HG03354 (cell line): ENCODE measurements around the gene MACROD2.
A peak's percentile ranks its signal among the peaks of the same experiment; 100 is the strongest.
"Not testable (repeated sequence)": the region's sequence is repeated elsewhere in the genome, so short reads cannot be mapped to it uniquely, and the experiment has no call there.

Experiments used
- ATAC-seq: cut with Tn5 transposase; IDR thresholded peaks from one replicate; pipeline ENCODE4 v1.9.1; 2021; ENCODE audit warnings: mild to moderate bottlenecking; ENCODE audit not compliant: unreplicated experiment, poor library complexity, severe bottlenecking

MACROD2 gene

DNA sequence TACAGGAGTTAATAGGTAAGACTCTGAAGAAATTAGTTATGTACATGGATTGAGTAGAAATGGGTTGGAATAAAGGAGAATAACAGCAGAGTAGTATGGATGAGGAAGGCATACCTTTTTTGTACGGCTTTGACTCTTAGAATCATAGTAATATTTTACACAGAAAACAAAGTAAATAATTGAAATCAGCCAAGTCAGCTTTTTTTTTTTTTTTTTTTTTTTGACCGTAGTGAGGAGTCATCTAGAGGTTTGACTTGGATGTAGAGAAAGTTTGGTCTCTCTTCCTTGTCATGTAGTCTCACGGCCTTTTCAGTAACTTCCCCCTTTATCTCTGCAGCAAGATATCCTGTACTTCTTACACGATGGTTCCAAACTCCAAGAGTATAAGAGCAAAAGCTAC, 183.2 kb downstream of the MACROD2 start:
- ATAC-seq = no peak

DNA sequence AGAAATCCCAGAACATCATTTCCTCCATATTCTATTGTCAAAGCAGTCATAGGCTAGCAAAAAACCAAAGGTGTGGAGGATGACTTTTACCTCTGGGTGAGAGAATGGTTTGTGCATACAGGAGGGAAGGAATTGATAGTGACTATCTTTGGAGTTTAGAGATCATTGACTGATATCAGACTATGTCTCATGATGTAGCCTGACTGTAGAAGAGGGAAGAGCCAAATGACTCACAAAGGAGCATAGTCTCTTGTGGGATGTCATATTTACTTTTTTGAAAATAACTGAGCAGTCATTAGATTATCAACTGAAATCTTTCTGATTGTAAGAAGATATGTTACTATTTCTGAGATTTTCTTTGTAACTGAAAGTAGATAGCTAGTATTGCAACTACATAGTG, 183.6 kb downstream of the MACROD2 start:
- no peak for ATAC-seq

DNA sequence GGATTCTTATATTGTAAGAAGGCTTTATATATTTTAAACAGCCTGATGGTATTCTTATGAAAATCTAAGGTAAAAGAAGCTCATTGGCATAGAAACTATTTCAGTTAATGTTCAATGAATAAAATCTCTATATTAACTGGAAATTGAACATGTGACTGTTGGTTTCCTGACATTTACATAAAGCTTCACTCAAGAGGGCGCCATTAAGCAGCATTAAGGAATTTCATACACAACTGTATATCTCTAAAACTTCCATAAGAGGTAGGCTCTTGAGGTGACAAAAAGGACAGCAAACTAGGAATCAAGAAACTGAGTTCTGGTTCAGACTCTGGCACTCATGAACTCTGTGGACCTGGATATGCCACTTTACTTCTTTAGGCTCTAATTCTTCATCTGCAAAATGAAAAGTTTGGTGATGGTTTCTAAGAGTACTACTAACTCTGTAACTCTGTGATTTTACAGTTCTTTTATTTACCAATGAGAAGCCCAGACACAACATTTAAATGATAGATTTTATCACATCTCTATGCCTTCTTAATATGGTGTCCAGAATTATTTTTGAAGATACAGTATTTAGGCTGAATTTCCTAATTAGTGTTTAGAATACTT, 194.6 kb downstream of the MACROD2 start:
- no peak for ATAC-seq

DNA sequence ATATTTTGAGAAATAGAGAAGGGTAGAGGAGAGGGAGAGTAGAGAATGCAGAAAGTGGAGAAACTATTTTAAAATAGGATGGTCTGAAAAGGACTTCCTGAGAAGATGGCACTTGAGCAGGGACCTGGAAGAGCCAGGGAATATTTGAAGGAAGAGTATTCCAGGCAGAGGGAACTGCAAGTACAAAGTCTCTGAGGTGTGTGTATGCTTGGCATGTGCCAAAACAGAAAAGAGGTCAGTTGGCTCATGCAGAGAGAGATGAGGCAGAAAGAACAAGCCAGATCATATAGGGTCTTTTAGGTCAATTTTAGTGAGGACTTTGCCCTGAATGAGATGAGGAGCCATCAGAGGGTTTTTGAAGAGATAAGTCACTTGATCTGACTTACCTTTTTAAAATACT, 196.2 kb downstream of the MACROD2 start:
- no peak for ATAC-seq

DNA sequence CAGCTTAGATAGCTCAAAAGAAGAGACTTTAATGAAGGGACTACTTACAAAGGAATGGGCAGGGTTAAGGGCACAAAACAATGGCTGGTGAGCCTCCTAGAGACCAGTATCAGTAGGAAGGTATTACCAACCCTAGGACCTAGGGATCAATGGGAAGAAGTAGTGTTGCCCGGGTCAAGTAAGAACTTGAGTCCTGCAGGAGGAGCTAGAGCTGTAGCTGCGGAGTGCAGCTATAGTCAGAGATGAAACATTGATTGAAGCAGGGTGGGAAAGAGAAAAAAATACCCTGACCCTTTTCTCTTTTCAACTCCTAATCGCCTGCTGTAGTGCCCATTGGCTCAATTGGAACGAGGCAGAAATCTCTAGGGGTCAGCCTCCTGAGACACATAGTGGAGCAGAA, 198.1 kb downstream of the MACROD2 start:
- ATAC-seq = no peak

DNA sequence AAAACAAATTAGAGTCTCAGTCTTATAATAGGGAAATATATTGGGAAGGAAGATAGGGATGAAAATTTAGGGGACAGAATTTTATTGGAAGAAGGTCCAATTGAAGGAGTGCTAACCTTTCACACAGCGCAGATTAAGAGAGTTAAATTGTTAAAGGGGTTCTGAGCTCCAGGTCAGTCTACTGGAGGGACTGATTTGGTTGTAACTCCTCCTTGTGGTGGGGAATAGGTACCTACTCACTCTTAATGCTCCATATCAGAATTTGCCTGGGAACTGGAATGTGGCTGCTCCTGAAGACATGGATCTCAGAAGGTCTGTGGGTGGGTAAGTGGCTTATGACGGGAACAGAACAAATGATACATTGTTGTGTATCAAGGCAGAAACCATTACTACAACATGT, 198.6 kb downstream of the MACROD2 start:
- no peak for ATAC-seq

DNA sequence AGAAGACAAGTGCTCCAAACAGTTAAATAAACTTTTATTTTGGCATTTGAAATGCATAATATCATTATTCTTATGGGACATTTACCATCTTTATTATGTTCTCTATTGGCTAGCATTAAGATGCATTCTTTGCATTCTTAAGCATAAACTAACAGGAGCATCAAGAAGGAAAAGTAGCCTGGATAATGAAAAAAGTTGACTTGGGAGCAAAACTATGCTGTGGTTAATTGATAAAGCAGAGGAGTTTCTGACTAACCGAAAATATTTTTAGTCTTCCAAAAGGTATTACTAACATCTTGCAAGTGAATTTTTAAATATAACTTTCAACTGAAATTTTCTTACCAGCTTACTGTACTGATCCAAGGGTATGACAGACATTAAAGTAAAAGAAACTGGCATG, 201.8 kb downstream of the MACROD2 start:
- no peak for ATAC-seq

DNA sequence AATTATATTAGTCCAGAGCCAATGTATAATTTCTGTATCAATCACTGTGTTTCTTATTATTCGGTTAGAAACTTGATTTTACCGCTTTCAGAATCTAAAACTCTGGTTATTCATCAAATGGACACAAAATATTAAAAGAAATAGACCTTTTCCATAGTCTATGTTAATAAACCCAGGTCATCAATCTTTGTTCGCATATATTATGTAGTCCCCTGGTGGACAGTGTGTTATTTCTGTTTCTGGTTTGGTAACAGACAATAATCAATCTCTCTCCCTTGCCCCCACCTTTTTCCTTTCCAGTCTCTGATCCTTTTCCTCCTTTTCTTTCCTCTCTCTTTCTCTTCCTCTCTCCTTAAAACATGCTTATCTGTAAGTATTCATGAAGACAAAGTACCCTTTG, 203.1 kb downstream of the MACROD2 start:
- ATAC-seq = no peak

DNA sequence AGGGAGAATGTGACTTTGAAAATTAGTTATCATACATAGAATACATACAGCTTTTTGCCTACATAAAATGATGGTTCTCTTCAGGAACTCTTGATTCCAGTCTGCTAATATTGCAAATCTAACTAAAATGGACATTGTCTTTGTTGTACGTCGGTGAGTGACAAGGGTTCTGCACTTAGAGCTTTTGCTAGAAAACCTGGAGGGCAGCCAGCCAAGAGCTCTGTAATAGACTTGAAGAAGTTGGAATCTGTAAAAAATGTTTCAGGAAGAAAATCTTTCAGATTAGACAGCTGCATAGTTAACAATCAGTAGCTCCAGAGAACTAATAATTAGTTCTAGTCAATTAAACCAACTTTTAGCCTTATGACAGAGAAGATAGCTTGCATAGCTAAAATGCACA, 203.8 kb downstream of the MACROD2 start:
- no peak for ATAC-seq

DNA sequence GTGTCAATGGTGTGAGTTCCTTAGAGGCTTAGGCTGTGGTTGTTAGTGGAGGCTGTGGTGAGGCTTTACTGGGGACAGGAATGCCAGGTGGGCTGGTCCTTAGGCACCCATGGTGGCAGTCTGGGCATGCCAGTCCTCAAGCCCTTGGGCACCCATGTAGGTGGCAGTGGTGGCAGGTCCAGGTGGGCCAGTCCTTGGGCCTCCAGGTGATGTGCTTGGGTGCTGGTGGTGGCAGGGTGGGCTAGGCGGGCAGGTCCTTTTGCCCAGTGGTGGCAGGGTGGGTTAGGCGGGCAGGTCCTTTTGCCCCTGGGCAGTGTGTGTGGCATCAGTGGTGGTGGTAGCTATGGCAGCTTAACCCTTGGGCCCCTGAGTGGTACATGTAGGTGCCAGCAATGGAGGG, 208.3 kb downstream of the MACROD2 start:
- ATAC-seq = no peak

DNA sequence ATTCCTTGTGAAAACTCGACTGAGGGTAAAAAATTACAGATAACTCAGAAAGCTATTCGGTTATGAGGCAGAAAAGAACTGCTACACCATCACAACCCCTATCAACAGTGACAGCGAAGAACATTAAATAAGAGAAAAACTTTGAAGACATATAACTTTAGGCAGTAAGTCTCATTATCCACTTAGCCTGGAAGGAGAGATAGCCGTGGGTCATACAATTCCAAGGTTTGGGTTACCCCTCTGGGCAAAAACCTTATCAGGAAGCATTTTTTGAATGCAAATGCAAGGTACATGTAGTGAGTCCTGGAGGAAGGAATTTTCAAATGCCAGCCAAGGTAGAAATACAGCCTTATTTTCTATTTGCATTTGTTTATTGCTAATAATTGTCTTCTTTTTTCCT, 212.3 kb downstream of the MACROD2 start:
- ATAC-seq = no peak

DNA sequence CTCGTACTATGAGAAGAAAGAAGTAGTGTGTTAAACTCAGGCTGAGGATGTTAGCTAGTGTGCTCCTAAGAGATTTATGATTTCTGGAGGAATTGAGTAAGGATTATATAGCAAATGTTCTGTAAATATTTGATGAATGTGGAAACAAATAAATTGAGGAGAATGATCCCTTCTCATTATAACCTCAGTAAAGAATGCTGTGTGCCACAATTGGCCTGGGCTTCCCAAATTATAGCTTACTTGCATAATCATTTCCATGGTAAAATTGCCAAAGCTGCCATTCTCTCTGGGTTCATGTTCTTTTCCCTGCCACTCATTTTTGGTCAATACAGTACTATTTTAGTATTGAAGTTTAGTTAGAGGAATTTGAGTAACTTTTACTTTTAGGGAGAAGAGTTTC, 213.6 kb downstream of the MACROD2 start:
- ATAC-seq = no peak

DNA sequence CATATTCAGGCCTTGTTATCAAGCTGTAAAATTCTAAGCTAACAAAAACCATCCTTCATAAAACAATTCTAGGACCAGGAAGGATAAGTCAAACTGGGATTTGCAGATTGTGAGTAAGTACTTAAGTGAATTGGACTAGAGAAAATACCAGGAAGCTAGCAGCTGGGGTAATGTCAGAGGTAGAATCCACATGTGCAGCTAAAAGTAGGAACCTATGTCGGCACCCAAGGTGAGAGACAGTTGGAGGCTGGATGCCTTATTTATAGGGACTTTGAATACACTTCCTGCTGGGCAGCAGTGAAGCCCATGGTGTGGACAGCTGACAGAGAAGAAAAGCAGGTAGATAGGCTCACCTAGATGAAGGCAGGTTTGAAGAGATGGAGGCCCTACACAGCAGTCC, 214.8 kb downstream of the MACROD2 start:
- ATAC-seq = no peak

DNA sequence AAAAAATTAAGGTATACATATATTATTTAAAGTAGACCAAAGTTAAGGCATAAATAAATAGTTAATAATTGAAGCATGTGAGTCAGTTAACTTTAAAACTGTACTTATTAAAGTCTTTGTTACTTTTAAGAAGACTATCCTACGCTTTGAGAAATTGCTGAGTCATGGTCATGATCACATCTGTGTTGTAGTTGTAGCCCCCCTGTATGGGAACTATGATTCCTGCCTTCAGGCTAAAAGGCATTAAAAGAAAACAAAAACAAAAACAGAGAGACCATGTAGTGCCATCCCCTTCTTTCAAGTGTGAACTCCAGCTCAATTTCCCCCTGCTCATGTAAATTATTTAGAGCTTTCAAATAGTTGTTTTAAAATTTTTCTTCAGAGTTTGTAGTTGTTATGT, 218.7 kb downstream of the MACROD2 start:
- ATAC-seq = no peak

DNA sequence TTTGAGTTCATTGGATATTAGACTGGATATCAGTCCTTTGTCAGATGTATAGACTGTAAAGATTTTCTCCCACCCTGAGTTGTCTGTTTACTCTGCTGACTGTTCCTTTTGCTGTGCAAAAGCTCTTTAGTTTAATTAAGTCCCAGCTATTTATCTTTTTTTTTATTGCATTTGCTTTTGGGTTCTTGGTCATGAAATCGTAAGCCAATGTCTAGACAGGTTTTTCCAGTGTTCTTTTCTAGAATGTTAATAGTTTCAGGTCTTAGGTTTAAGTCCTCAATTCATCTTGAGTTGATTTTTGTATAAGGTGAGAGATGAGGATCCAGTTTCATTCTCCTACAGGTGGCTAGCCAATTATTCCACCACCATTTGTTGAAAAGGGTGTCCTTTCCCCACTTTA, 220.6 kb downstream of the MACROD2 start:
- not testable (repeated sequence) for ATAC-seq

DNA sequence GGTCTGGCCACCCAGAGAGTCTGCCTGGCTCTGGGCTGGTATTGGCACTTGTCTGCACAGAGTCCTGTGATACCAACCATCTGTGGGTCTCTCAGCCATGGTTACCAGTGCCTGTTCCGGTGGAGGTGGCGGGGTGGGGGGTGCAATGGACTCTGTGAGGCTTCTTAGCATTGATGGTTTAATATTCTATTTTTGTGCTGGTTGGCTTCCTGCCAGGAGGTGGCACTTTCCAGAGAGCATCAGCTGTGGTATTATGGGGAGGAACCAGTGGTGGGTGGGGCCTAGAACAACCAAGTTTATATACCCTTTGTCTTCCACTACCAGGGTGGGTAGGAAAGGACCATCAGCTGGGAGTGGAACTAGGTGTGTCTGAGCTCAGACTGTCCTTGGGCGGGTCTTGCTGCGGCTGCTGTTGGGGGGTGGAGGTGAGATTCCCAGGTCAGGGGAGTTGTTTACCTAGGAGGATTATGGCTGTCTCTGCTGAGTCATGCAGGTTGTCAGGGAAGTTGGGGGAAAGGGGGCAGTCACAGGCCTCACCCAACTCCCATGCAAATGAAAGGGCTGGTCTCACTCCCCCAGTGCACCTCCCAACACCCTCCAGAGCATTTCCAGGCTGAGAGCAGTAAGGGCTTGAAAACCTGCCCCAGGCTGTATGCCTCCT, 224.6 kb downstream of the MACROD2 start:
- ATAC-seq = no peak

DNA sequence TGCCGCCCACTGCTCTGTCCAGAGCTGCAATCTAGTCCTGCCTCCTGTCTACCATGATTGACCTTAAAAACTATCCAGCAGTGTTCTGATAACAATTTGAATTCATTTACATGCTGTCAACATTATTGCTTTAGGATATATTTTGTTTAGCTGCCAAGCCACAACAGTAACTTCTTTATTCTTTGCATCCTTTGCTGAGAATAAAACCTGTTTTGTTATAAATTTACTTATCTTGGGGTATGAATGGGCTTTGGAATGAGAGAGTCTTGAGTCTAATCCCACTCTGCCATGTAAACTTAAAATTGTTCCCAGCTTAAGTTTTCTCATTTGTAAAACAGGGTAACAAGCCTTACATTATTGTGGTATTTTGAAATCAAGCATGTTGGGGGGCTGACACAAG, 225.7 kb downstream of the MACROD2 start:
- ATAC-seq = no peak

DNA sequence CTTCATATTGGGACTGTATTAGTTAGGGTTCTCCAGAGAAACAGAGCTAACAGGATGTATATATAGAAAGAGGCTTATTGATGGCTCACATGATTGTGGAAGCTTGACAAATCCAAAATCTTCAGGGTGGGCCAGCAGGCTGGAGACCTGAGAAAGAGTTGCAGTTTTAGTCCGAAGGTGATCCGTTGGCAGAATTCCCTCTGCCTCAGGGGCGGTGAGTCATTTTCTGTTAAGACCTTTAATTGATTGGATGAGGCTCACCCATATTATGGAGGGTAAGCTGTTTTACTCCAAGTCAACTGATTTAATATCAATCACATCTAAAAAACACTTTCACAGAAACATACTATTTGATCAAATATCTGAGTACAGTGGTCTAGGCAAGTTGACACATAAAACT, 228.5 kb downstream of the MACROD2 start:
- ATAC-seq = no peak

DNA sequence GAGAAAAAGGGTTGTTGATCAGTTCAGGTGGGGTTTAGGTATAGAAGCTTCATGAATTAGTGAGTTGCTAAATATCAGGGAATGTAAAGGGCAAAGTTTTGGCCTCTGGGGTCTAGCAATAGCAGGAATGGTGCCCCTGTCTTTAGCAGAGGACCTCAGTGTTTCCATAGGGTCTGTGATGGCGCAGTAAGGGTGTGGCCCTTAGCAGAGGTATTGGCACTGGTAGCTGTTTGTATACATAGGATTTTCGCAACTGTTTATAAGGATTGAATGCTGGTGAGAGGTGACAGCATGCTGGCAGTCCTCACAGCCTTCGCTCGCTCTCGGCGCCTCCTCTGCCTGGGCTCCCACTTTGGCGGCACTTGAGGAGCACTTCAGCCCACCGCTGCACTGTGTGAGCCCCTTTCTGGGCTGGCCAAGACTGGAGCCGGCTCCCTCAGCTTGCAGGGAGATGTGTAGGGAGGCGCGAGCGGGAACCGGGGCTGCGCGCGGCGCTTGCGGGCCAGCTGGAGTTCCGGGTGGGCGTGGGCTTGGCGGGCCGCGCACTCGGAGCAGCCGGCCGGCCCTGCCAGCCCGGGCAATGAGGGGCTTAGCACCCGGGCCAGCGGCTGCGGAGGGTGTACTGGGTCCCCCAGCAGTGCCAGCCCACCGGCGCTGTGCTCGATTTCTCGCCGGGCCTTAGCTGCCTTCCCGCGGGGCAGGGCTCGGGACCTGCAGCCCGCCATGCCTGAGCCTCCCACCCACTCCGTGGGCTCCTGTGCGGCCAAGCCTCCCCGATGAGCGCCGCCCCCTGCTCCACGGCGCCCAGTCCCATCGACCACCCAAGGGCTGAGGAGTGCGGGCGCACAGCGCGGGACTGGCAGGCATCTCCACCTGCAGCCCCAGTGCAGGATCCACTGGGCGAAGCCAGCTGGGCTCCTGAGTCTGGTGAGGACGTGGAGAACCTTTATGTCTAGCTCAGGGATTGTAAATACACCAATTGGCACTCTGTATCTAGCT, 231.0 kb downstream of the MACROD2 start:
- ATAC-seq = not testable (repeated sequence)

DNA sequence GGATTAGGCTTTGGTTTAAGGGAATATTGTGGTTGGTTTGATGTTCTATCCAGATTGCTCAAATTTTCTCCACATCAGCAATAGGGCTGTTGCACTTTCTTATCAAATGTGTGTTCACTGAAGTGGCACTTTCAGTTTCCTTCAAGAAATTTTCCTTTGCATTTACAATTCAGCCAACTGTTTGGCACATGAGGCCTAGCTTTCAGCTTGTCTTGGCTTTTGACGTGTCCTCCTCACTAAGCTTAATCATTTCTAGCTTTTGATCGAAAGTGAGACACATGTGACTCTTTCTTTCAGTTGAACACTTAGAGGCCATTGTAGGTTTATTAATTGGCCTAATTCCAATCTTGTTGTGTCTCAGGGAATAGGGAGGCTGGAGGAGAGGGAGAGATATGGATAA, 237.3 kb downstream of the MACROD2 start:
- peak; percentile 86 for ATAC-seq
